OCI-LY7 (cell line): ENCODE results near the gene FUCA2. TPM values are rescaled to one million over a fixed set of nuclear protein-coding genes. Genes with fewer than 3 reads are reported as not detected.

Experiments used
- BruUV-seq: library from RNA; stranded (reverse); fragments of 400-500 nt; replicated peaks from 2 replicates; lab custom pipeline; 2021; lab: Mats Ljungman, UMichigan
- CTCF ChIA-PET: fragments of 300-600 bp; sonication (Branson Sonifier 250); formaldehyde crosslinking; loops from one replicate; lab custom pipeline; 2022; ENCODE audit warnings: antibody characterized with exemption; ENCODE audit not compliant: unreplicated experiment; lab: Charles Lee
- POLR2A ChIA-PET: fragments of 300-600 bp; sonication (Branson Sonifier 250); formaldehyde crosslinking; loops from one replicate; lab custom pipeline; 2022; ENCODE audit warnings: antibody characterized with exemption; lab: Charles Lee
- DNase-seq: peaks from one replicate; pipeline ENCODE4 v3.0.0-alpha.2; 2015; ENCODE audit warnings: low spot score
- H2AFZ ChIP-seq: fragments of 200-600 bp; sonication (generic), shearing (Covaris generic); 2 replicates; pipeline ENCODE4 v1.6.1; 2014; ENCODE audit warnings: mild to moderate bottlenecking, antibody characterized with exemption, low read length, moderate library complexity
- H3K27ac ChIP-seq: fragments of 200-600 bp; sonication (generic); 2 replicates; pipeline ENCODE4 v1.5.1; 2014; ENCODE audit warnings: mixed run types, low read depth, mild to moderate bottlenecking, moderate library complexity, low read length, inconsistent platforms; ENCODE audit not compliant: poor library complexity, severe bottlenecking
- H3K36me3 ChIP-seq: fragments of 200-600 bp; sonication (generic); 2 replicates; pipeline ENCODE4 v1.6.1; 2014; ENCODE audit warnings: mild to moderate bottlenecking, antibody characterized with exemption, low read length, moderate library complexity, mixed read lengths; ENCODE audit not compliant: insufficient read depth
- H3K4me1 ChIP-seq: fragments of 200-600 bp; sonication (generic); 2 replicates; pipeline ENCODE4 v1.5.1; 2014; ENCODE audit warnings: mild to moderate bottlenecking, low read length; ENCODE audit not compliant: insufficient read depth, poor library complexity, severe bottlenecking
- H3K4me2 ChIP-seq: fragments of 200-600 bp; sonication (generic); 2 replicates; pipeline ENCODE4 v1.6.1; 2014; ENCODE audit warnings: mild to moderate bottlenecking, low read length
- H3K4me3 ChIP-seq: fragments of 200-600 bp; sonication (generic); 2 replicates; pipeline ENCODE4 v1.5.1; 2014; ENCODE audit warnings: mild to moderate bottlenecking, low read depth, low read length; ENCODE audit not compliant: poor library complexity, severe bottlenecking
- H3K79me2 ChIP-seq: fragments of 200-600 bp; sonication (generic); 2 replicates; pipeline ENCODE4 v1.6.1; 2016; ENCODE audit warnings: low read depth, mild to moderate bottlenecking, low read length, moderate library complexity, mixed read lengths; ENCODE audit not compliant: insufficient read depth
- H3K9me2 ChIP-seq: fragments of 200-600 bp; sonication (generic); 2 replicates; pipeline ENCODE4 v1.6.1; 2016; ENCODE audit warnings: mild to moderate bottlenecking, low read length, mixed read lengths; ENCODE audit not compliant: insufficient read depth
- H3K9me3 ChIP-seq: fragments of 200-600 bp; sonication (generic); 2 replicates; pipeline ENCODE4 v1.6.1; 2014; ENCODE audit warnings: mild to moderate bottlenecking, mixed run types, low read length, mixed read lengths
- H4K20me1 ChIP-seq: fragments of 200-600 bp; sonication (generic); 2 replicates; pipeline ENCODE4 v1.6.1; 2014; ENCODE audit warnings: mild to moderate bottlenecking, antibody characterized with exemption, low read length, moderate library complexity, mixed read lengths; ENCODE audit not compliant: insufficient read depth
- EZH2phosphoT487 ChIP-seq: fragments of 200-600 bp; sonication (generic); IDR thresholded peaks from 2 replicates; pipeline ENCODE4 v1.6.1; 2018; ENCODE audit warnings: low read depth, borderline replicate concordance, mild to moderate bottlenecking, mixed run types, antibody characterized with exemption, low read length, moderate library complexity, mixed read lengths
- intact Hi-C: fragments of 100-400 bp; cut with micrococcal nuclease; formaldehyde crosslinking; loops from one replicate; pipeline ENCODE4 v1.10.0; 2022; ENCODE audit not compliant: unreplicated experiment
- total RNA-seq, 2 experiments: library from RNA; depleted of rRNA in 1 of 2; stranded (reverse); fragments of >200 nt in 1 of 2; shearing (Covaris generic) in 1 of 2; gene quantifications; 2 replicates each; pipeline ENCODE4 v1.2.3, GENCODE V29; 2014 to 2022
- TF ChIP-seq, protein P1 (sequence below): fragments of 200-600 bp; sonication (generic); conservative IDR thresholded peaks from 2 replicates; pipeline ENCODE4 v1.5.1; 2014; ENCODE audit warnings: mild to moderate bottlenecking, antibody characterized with exemption, low read length, moderate library complexity, mixed read lengths

FUCA2 gene
- total RNA-seq, 2 experiments from 2014 or later = not detected

DNA sequence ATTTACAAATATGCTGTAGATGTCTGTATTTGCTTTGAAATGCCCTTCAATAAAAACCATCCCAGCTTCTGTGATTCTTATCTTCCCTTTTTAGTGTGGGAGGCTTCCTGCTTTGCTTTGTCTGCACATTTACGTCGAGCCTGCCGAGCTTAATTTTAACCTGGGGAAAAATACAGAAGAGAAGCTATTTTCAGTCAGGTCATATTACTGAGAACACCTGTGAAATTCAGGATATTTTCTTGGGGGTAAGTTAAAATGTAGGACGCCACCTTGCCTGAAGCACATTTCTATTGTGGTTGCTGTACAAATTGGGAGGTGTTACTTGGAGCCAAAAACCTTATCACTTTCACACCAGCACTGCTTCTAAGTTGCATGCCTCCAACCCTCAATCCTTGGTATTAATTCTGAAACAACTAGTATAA lies 43.6 kb upstream of the FUCA2 start:
- no peak for TF ChIP-seq EZH2phosphoT487
- TF ChIP-seq, protein P1, sequence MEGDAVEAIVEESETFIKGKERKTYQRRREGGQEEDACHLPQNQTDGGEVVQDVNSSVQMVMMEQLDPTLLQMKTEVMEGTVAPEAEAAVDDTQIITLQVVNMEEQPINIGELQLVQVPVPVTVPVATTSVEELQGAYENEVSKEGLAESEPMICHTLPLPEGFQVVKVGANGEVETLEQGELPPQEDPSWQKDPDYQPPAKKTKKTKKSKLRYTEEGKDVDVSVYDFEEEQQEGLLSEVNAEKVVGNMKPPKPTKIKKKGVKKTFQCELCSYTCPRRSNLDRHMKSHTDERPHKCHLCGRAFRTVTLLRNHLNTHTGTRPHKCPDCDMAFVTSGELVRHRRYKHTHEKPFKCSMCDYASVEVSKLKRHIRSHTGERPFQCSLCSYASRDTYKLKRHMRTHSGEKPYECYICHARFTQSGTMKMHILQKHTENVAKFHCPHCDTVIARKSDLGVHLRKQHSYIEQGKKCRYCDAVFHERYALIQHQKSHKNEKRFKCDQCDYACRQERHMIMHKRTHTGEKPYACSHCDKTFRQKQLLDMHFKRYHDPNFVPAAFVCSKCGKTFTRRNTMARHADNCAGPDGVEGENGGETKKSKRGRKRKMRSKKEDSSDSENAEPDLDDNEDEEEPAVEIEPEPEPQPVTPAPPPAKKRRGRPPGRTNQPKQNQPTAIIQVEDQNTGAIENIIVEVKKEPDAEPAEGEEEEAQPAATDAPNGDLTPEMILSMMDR = no peak
- BruUV-seq = no TSS peak
- H3K36me3 ChIP-seq = no peaks in the 10 kb centered on the region
- no peaks in the 10 kb centered on the region for H3K79me2 ChIP-seq
- H3K9me2 ChIP-seq = no peaks in the 10 kb centered on the region
- H3K9me3 ChIP-seq = no peaks in the 10 kb centered on the region
- CTCF ChIA-PET = no interaction called here
- H3K27ac ChIP-seq = no peak overlapping the region
- no peaks in the 10 kb centered on the region for H3K4me1 ChIP-seq
- no peak overlapping the region for H3K4me2 ChIP-seq
- H3K4me3 ChIP-seq = no peak overlapping the region
- H2AFZ ChIP-seq = no peak overlapping the region
- no peak for DNase-seq
- POLR2A ChIA-PET = interaction anchor here (0.5 kb wide), 1 partner anchor 9 kb away, joined by 3 read pairs; no protein-coding TSS in a partner anchor
- intact Hi-C loops = no loop called here
- H4K20me1 ChIP-seq = no peaks in the 10 kb centered on the region

DNA sequence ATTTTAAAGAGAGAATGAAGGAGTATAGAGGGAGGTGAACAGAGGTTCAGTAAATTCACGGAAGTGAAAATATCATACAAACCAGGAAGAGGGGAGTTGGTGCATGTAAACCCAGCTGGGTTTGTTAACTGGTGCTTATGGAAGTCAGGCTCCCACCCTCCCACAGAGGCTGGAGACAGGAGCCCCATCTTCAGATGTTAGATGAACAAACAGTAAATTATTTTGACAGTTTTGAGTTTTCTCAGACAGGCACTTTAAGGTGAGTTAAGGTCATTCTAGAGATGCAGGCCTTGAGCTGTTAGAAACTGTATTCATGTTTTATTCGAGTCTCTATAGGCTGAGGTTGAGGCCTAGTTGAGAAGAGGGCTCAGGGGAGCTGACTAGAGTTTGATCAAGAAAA lies 41.8 kb upstream of the FUCA2 start:
- H3K27ac ChIP-seq = no peak overlapping the region
- H3K79me2 ChIP-seq = no peaks in the 10 kb centered on the region
- no peaks in the 10 kb centered on the region for H3K4me1 ChIP-seq
- POLR2A ChIA-PET = no interaction called here
- H4K20me1 ChIP-seq = no peaks in the 10 kb centered on the region
- TF ChIP-seq, protein P1 = no peak
- no peak for TF ChIP-seq EZH2phosphoT487
- H3K4me2 ChIP-seq = no peak overlapping the region
- no TSS peak for BruUV-seq
- H3K4me3 ChIP-seq = no peak overlapping the region
- no peak overlapping the region for H2AFZ ChIP-seq
- H3K9me2 ChIP-seq = no peaks in the 10 kb centered on the region
- no peaks in the 10 kb centered on the region for H3K9me3 ChIP-seq
- no peak for DNase-seq
- H3K36me3 ChIP-seq = no peaks in the 10 kb centered on the region
- CTCF ChIA-PET = no interaction called here
- intact Hi-C loops = no loop called here

DNA sequence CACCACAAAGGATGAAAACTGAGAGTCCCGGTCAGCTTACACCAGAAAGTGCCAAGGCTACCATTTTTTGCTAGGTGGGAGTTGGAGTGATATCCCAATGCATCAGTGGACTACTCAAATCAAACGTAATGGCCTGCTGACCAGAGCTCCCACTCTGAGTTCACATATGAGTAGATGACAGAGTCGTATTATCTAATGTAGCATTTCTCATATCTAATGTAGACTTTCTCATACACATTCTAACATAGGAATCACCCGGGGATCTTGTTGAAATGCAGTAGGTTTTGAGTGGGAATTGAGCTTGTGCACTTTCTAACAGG lies 38.4 kb upstream of the FUCA2 start:
- no peaks in the 10 kb centered on the region for H3K9me2 ChIP-seq
- DNase-seq = no peak
- BruUV-seq = no TSS peak
- H2AFZ ChIP-seq = no peak overlapping the region
- no peaks in the 10 kb centered on the region for H3K9me3 ChIP-seq
- intact Hi-C loops = no loop called here
- TF ChIP-seq, protein P1 = no peak
- TF ChIP-seq EZH2phosphoT487 = no peak
- ChIA-PET CTCF (no interaction called here), POLR2A (interaction anchor here (0.6 kb wide), 2 partner anchors 10 to 11 kb away, joined by 3 to 4 read pairs; no protein-coding TSS in a partner anchor)
- H3K36me3 ChIP-seq = no peaks in the 10 kb centered on the region
- H3K4me3 ChIP-seq = no peak overlapping the region
- H3K79me2 ChIP-seq = no peaks in the 10 kb centered on the region
- no peaks in the 10 kb centered on the region for H3K4me1 ChIP-seq
- no peak overlapping the region for H3K27ac ChIP-seq
- no peak overlapping the region for H3K4me2 ChIP-seq
- no peaks in the 10 kb centered on the region for H4K20me1 ChIP-seq
